ENCODE measurements around the gene RCBTB1. TPM values are rescaled to one million over a fixed set of nuclear protein-coding genes. Genes with fewer than 3 reads are reported as not detected.

RCBTB1 gene
- total RNA-seq, 1 donor, result 26.4 TPM

DNA sequence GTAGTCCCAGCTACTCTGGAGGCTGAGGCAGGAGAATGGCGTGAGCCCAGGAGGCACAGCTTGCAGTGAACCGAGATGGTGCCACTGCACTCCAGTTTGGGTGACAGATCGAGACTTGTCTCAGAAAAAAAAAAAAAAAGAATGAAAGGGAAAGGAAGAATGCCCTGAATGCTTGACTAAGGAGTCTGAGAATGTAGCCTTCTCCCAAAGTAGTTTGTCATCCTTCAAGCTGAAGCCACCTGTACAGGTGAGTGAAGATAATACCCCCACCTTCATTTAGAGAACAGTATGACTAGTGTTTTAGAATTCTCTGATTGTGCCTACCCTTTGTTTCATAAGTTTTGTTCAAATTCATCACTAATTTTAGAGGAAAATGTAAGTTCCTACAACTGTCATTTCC, 5.9 kb downstream of the RCBTB1 start:
- Histone ChIP-seq H4K20me1 (ENCODE audit: insufficient read depth, low read length) (no peaks in the 10 kb centered on the region), H3K4me1 (ENCODE audit: insufficient read depth, low read length) (peaks cover 4% of the 10 kb centered on the region), H3K9me3 (ENCODE audit: low read depth, low read length) (no peaks in the 10 kb centered on the region), H3K27ac (ENCODE audit: low read depth, low read length) (no peak overlapping the region), H3K4me3 (ENCODE audit: insufficient read depth, low read length) (no peak overlapping the region), H2AFZ (ENCODE audit: low read length) (no peak overlapping the region), H3K36me3 (ENCODE audit: insufficient read depth, low read length) (peaks cover 3% of the 10 kb centered on the region), H3K27me3 (ENCODE audit: insufficient read depth, low read length) (no peaks in the 10 kb centered on the region), H3K4me2 (ENCODE audit: insufficient read depth, low read length) (no peak overlapping the region), H3K79me2 (ENCODE audit: insufficient read depth, low read length) (peaks cover 36% of the 10 kb centered on the region)
- TF ChIP-seq, protein P1, sequence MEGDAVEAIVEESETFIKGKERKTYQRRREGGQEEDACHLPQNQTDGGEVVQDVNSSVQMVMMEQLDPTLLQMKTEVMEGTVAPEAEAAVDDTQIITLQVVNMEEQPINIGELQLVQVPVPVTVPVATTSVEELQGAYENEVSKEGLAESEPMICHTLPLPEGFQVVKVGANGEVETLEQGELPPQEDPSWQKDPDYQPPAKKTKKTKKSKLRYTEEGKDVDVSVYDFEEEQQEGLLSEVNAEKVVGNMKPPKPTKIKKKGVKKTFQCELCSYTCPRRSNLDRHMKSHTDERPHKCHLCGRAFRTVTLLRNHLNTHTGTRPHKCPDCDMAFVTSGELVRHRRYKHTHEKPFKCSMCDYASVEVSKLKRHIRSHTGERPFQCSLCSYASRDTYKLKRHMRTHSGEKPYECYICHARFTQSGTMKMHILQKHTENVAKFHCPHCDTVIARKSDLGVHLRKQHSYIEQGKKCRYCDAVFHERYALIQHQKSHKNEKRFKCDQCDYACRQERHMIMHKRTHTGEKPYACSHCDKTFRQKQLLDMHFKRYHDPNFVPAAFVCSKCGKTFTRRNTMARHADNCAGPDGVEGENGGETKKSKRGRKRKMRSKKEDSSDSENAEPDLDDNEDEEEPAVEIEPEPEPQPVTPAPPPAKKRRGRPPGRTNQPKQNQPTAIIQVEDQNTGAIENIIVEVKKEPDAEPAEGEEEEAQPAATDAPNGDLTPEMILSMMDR (IDR thresholded peaks at IDR 0.05; ENCODE audit: extremely low read depth, low read depth, low read length), result no peak
- no peak for DNase-seq (ENCODE audit: insufficient read length, low spot score, missing footprints)

DNA sequence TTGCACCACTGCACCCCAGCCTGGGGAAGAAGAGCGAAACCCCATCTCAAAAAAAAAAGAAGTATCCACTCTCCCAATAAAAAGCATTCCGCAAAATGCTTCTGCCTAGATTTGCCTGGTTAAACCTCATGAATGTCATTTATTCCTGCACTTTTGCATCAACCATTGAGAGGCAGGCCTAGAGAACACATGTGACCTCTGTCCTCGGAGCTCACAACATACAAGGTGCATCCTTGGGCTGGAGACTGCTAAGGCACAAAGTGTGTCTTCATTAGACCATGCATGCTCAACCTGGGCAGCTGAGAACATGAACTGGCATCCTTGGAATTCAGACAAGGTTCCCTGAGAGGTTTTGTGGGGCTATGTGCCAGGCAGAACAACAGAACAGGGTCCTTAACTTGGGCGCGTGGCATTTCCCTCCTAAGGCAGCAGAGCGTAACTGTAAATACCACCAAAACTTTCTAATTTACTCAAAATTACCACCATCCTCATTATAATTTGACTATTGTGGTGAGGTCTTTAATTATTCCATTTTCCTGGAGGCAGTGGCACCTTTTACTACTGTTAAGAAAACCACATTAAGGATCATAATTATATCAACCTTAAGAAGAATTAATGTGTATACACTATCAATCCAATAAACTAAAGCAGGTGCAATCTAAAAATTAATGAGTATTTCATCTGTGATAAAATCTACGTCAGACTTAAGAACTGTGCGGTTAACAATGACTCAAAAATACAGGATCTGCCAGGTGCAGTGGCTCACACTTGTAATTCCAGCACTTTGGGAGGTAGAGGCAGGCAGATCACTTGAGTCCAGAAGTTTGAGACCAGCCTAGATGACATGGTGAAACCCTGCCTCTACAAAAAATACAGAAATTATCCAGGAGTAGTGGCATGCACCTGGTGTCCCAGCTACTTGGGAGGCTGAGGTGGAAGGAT, 13.8 kb downstream of the RCBTB1 start:
- Histone ChIP-seq H3K4me1 (ENCODE audit: insufficient read depth, low read length) (no peaks in the 10 kb centered on the region), H3K9me3 (ENCODE audit: low read depth, low read length) (no peaks in the 10 kb centered on the region), H3K4me3 (ENCODE audit: insufficient read depth, low read length) (no peak overlapping the region), H3K79me2 (ENCODE audit: insufficient read depth, low read length) (peaks cover 8% of the 10 kb centered on the region), H3K27me3 (ENCODE audit: insufficient read depth, low read length) (no peaks in the 10 kb centered on the region), H2AFZ (ENCODE audit: low read length) (no peak overlapping the region), H3K27ac (ENCODE audit: low read depth, low read length) (no peak overlapping the region), H3K4me2 (ENCODE audit: insufficient read depth, low read length) (no peak overlapping the region), H4K20me1 (ENCODE audit: insufficient read depth, low read length) (peaks cover 2% of the 10 kb centered on the region), H3K36me3 (ENCODE audit: insufficient read depth, low read length) (peaks cover 4% of the 10 kb centered on the region)
- TF ChIP-seq, protein P1 (IDR thresholded peaks at IDR 0.05; ENCODE audit: extremely low read depth, low read depth, low read length), result no peak
- DNase-seq (ENCODE audit: insufficient read length, low spot score, missing footprints), result no peak

GRCh38 chr13:49569993-49570689, 15.2 kb downstream of the RCBTB1 start:
- H3K36me3 ChIP-seq (ENCODE audit: insufficient read depth, low read length), result peaks cover 4% of the 10 kb centered on the region
- no peak for DNase-seq (ENCODE audit: insufficient read length, low spot score, missing footprints)
- H3K4me1 ChIP-seq (ENCODE audit: insufficient read depth, low read length), result no peaks in the 10 kb centered on the region
- no peaks in the 10 kb centered on the region for H3K27me3 ChIP-seq (ENCODE audit: insufficient read depth, low read length)
- TF ChIP-seq, protein P1 (IDR thresholded peaks at IDR 0.05; ENCODE audit: extremely low read depth, low read depth, low read length), result no peak
- H2AFZ ChIP-seq (ENCODE audit: low read length), result no peak overlapping the region
- H3K27ac ChIP-seq (ENCODE audit: low read depth, low read length), result no peak overlapping the region
- no peak overlapping the region for H3K4me3 ChIP-seq (ENCODE audit: insufficient read depth, low read length)
- H3K4me2 ChIP-seq (ENCODE audit: insufficient read depth, low read length), result no peak overlapping the region
- no peaks in the 10 kb centered on the region for H3K9me3 ChIP-seq (ENCODE audit: low read depth, low read length)
- H4K20me1 ChIP-seq (ENCODE audit: insufficient read depth, low read length), result peaks cover 2% of the 10 kb centered on the region
- peaks cover 8% of the 10 kb centered on the region for H3K79me2 ChIP-seq (ENCODE audit: insufficient read depth, low read length)

- H3K9me3 ChIP-seq (ENCODE audit: low read depth, low read length), result no peaks in the 10 kb centered on the region
- no peak overlapping the region for H2AFZ ChIP-seq (ENCODE audit: low read length)
- TF ChIP-seq, protein P1 (IDR thresholded peaks at IDR 0.05; ENCODE audit: extremely low read depth, low read depth, low read length), result no peak
- no peak overlapping the region for H3K4me3 ChIP-seq (ENCODE audit: insufficient read depth, low read length)
- no peak overlapping the region for H3K27ac ChIP-seq (ENCODE audit: low read depth, low read length)
- H3K79me2 ChIP-seq (ENCODE audit: insufficient read depth, low read length), result peaks cover 8% of the 10 kb centered on the region
- peaks cover 4% of the 10 kb centered on the region for H3K36me3 ChIP-seq (ENCODE audit: insufficient read depth, low read length)
- no peaks in the 10 kb centered on the region for H3K27me3 ChIP-seq (ENCODE audit: insufficient read depth, low read length)
- no peak for DNase-seq (ENCODE audit: insufficient read length, low spot score, missing footprints)
- H4K20me1 ChIP-seq (ENCODE audit: insufficient read depth, low read length), result peaks cover 2% of the 10 kb centered on the region
- H3K4me2 ChIP-seq (ENCODE audit: insufficient read depth, low read length), result no peak overlapping the region
- H3K4me1 ChIP-seq (ENCODE audit: insufficient read depth, low read length), result no peaks in the 10 kb centered on the region
Observed at GRCh38 chr13:49567491-49567890, 17.9 kb downstream of the RCBTB1 start.

Measured in osteoblast (primary cell).